Tibial artery (tissue), 4 donors: ENCODE measurements around the gene COL4A2.

Experiments
- DNase-seq, 2 donors: peaks; one replicate each; pipeline ENCODE4 v3.0.0-alpha.2; 2019
- H3K27ac ChIP-seq, 2 donors: fragments of 200-600 bp; sonication (generic) in 1 of 2; 1 replicate in 1 of 2; 2 replicates in 1 of 2; pipeline ENCODE4 v1.5.1; 2018 to 2019; ENCODE audit warnings: mild to moderate bottlenecking in 1 of 2
- H3K27me3 ChIP-seq, 2 donors: fragments of 200-600 bp; sonication (generic) in 1 of 2; one replicate each; pipeline versions ENCODE4 v1.5.1 to v1.6.0; 2016 to 2019
- H3K36me3 ChIP-seq, 3 donors: fragments of 200-600 bp; sonication (generic) in 2 of 3; one replicate each; pipeline ENCODE4 v1.5.1; 2016 to 2019; ENCODE audit warnings: mild to moderate bottlenecking in 2 of 3
- H3K4me1 ChIP-seq, 4 donors: fragments of 200-600 bp; sonication (generic) in 2 of 4; 1 replicate in 3 of 4; 2 replicates in 1 of 4; pipeline ENCODE4 v1.5.1; 2016 to 2019
- H3K4me3 ChIP-seq, 2 donors: fragments of 200-600 bp; sonication (generic) in 1 of 2; 1 replicate in 1 of 2; 2 replicates in 1 of 2; pipeline ENCODE4 v1.5.1; 2018 to 2019; ENCODE audit warnings: mild to moderate bottlenecking in 2 of 2
- H3K9me3 ChIP-seq, 3 donors: fragments of 200-600 bp; sonication (generic) in 1 of 3; one replicate each; pipeline ENCODE4 v1.5.1; 2016 to 2019
- CTCF ChIP-seq, 2 experiments: fragments of 200-600 bp in 1 of 2; fragments of 450-650 bp in 1 of 2; IDR thresholded peaks; one replicate each; pipeline ENCODE4 v1.5.1; 2017 to 2019; ENCODE audit warnings: antibody characterized with exemption in 2 of 2, mild to moderate bottlenecking in 1 of 2, moderate library complexity in 1 of 2
- intact Hi-C: fragments of 100-400 bp; cut with DNase I; formaldehyde crosslinking; loops from one replicate; pipeline ENCODE4 v1.15.0; 2023; ENCODE audit warnings: low total_unique reads

Gene COL4A2

GRCh38 chr13:110336108-110336507 is 29.0 kb downstream of the COL4A2 start:
- Histone ChIP-seq H3K4me3 (no peak overlapping the region), H3K27ac (peak overlapping the region; percentile 92 to 93), H3K27me3 (no peaks in the 10 kb centered on the region), H3K4me1 (peaks cover 13 to 100% (median 84%) of the 10 kb centered on the region in 4 donors), H3K9me3 (no peaks in the 10 kb centered on the region), H3K36me3 (no peaks in the 10 kb centered on the region)
- TF ChIP-seq CTCF (IDR thresholded peaks at IDR 0.05): no peak
- no peak for DNase-seq
- intact Hi-C loops: no loop called here

- no peak for TF ChIP-seq CTCF (IDR thresholded peaks at IDR 0.05)
- Histone ChIP-seq H3K36me3 (no peaks in the 10 kb centered on the region), H3K9me3 (no peaks in the 10 kb centered on the region), H3K4me3 (peak overlapping the region in 1 of 2 donors; percentile 6), H3K27me3 (no peaks in the 10 kb centered on the region), H3K4me1 (peaks cover 15 to 100% (median 85%) of the 10 kb centered on the region in 4 donors), H3K27ac (peak overlapping the region; percentile 92 to 93)
- peak in 1 of 2 donors; percentile 70 for DNase-seq
- intact Hi-C loops: no loop called here
Observed at GRCh38 chr13:110336681-110337080, 29.6 kb downstream of the COL4A2 start.

- intact Hi-C loops: no loop called here
- H3K27me3 ChIP-seq: no peaks in the 10 kb centered on the region
- no peaks in the 10 kb centered on the region for H3K9me3 ChIP-seq
- H3K36me3 ChIP-seq: no peaks in the 10 kb centered on the region
- peak overlapping the region in 1 of 2 donors; percentile 6 for H3K4me3 ChIP-seq
- peak overlapping the region; percentile 92 to 93 for H3K27ac ChIP-seq
- TF ChIP-seq CTCF (IDR thresholded peaks at IDR 0.05): no peak
- peaks cover 15 to 100% (median 85%) of the 10 kb centered on the region in 4 donors for H3K4me1 ChIP-seq
- peak in 1 of 2 donors; percentile 77 for DNase-seq
Observed at GRCh38 chr13:110337247-110337646, 30.2 kb downstream of the COL4A2 start.

GRCh38 chr13:110338441-110339101 is 31.5 kb downstream of the COL4A2 start:
- peak; percentile 78 to 92 for DNase-seq
- intact Hi-C loops: no loop called here
- Histone ChIP-seq H3K36me3 (no peaks in the 10 kb centered on the region), H3K4me3 (no peak overlapping the region), H3K4me1 (peaks cover 15 to 100% (median 88%) of the 10 kb centered on the region in 4 donors), H3K27ac (peak overlapping the region; percentile 92 to 93), H3K9me3 (no peaks in the 10 kb centered on the region), H3K27me3 (no peaks in the 10 kb centered on the region)
- TF ChIP-seq CTCF (IDR thresholded peaks at IDR 0.05): no peak

GRCh38 chr13:110339263-110339662 is 32.2 kb downstream of the COL4A2 start:
- no peaks in the 10 kb centered on the region for H3K9me3 ChIP-seq
- intact Hi-C loops: no loop called here
- DNase-seq: peak in 1 of 2 donors; percentile 57

More at GRCh38 chr13:110339263-110339662, 32.2 kb downstream of the COL4A2 start:
- Histone ChIP-seq H3K27ac (peak overlapping the region; percentile 92 to 93), H3K27me3 (no peaks in the 10 kb centered on the region), H3K4me1 (peaks cover 15 to 100% (median 87%) of the 10 kb centered on the region in 4 donors), H3K4me3 (no peak overlapping the region), H3K36me3 (no peaks in the 10 kb centered on the region)
- TF ChIP-seq CTCF (IDR thresholded peaks at IDR 0.05): no peak
